HepG2 (cell line): Measurements from ENCODE around the gene TLK2. TPM values are rescaled to one million over a fixed set of nuclear protein-coding genes. Genes with fewer than 3 reads are reported as not detected.

ENCODE experiments used
- ATAC-seq: fragments of 200-7000 bp; cut with Tn5 transposase; 3 replicates; pipeline ENCODE4 v1.9.1; 2020; ENCODE audit warnings: mild to moderate bottlenecking, moderate library complexity
- BruUV-seq: library from RNA; stranded (reverse); fragments of 400-500 nt; replicated peaks from 2 replicates; lab custom pipeline; 2021; lab: Mats Ljungman, UMichigan
- CTCF ChIA-PET: fragments of 300-600 bp; formaldehyde crosslinking; extraction: SDS; loops from one replicate; lab custom pipeline; 2021; ENCODE audit warnings: low total read pairs, inconsistent platforms, low intra/inter-chr PET ratio; lab: Yijun Ruan, JAX
- POLR2A ChIA-PET: fragments of 350-600 bp; sonication (Branson Sonifier 250); formaldehyde crosslinking; loops from one replicate; lab custom pipeline; 2020; ENCODE audit warnings: antibody characterized with exemption, inconsistent platforms; lab: Yijun Ruan, JAX
- DNase-seq: peaks from one replicate; pipeline ENCODE4 v3.0.0-alpha.2; 2015; ENCODE audit warnings: low spot score
- FAIRE-seq: peaks from 3 replicates; lab custom pipeline; 2011; peaks lifted over from hg19 to GRCh38; lab: Jason Lieb, UNC
- H2AFZ ChIP-seq: one replicate; pipeline ENCODE4 v1.6.1; 2011; ENCODE audit warnings: low read length, inconsistent platforms
- H3K27ac ChIP-seq: fragments of 300-600 bp; 3 replicates; pipeline ENCODE4 v1.8.0; 2011; ENCODE audit warnings: mixed run types, mild to moderate bottlenecking, mixed read lengths, low read length, inconsistent platforms; ENCODE audit not compliant: insufficient read depth; ENCODE audit errors: extremely low read length
- H3K27me3 ChIP-seq, 2 experiments: fragments of 200-600 bp in 1 of 2; 2 replicates in 1 of 2; 3 replicates in 1 of 2; pipeline versions ENCODE4 v1.6.0 to v1.8.0; 2011; ENCODE audit warnings: low read length in 2 of 2, mild to moderate bottlenecking in 2 of 2, moderate library complexity in 2 of 2, inconsistent platforms in 1 of 2; ENCODE audit not compliant: insufficient read depth in 2 of 2, control insufficient read depth in 1 of 2
- H3K36me3 ChIP-seq, 2 experiments: fragments of 200-600 bp in 1 of 2; replicated peaks in 1 of 2; 2 replicates in 1 of 2; 3 replicates in 1 of 2; pipeline versions ENCODE4 v1.5.1 to v1.8.0; 2011; ENCODE audit warnings: low read length in 2 of 2, inconsistent platforms in 1 of 2; ENCODE audit not compliant: insufficient read depth in 2 of 2, control insufficient read depth in 1 of 2
- H3K4me1 ChIP-seq: 2 replicates; pipeline ENCODE4 v1.5.1; 2012; ENCODE audit warnings: low read length, inconsistent platforms; ENCODE audit not compliant: insufficient read depth
- H3K4me2 ChIP-seq: 2 replicates; pipeline ENCODE4 v1.6.0; 2011; ENCODE audit warnings: low read depth, low read length, inconsistent platforms
- H3K4me3 ChIP-seq, 3 experiments: fragments of 200-600 bp in 1 of 3; sonication (generic), shearing (Covaris generic) in 1 of 3; replicated peaks in 1 of 3; 2 replicates each; pipeline ENCODE4 v1.5.1; 2011 to 2016; ENCODE audit warnings: low read length in 3 of 3, inconsistent platforms in 2 of 3, low read depth in 2 of 3, mild to moderate bottlenecking in 2 of 3, control low read depth in 1 of 3, mixed read lengths in 1 of 3; ENCODE audit not compliant: insufficient read depth in 1 of 3
- H3K79me2 ChIP-seq: one replicate; pipeline ENCODE4 v1.6.1; 2011; ENCODE audit warnings: low read length, inconsistent platforms; ENCODE audit not compliant: insufficient read depth
- H3K9ac ChIP-seq: 2 replicates; pipeline ENCODE4 v1.6.0; 2011; ENCODE audit warnings: mild to moderate bottlenecking, low read depth, low read length, inconsistent platforms; ENCODE audit not compliant: insufficient read depth
- H3K9me3 ChIP-seq: 2 replicates; pipeline ENCODE4 v1.5.1; 2012; ENCODE audit warnings: mild to moderate bottlenecking, low read length
- H4K20me1 ChIP-seq: 2 replicates; pipeline ENCODE4 v1.6.0; 2011; ENCODE audit warnings: inconsistent platforms, mild to moderate bottlenecking, low read length, moderate library complexity; ENCODE audit not compliant: insufficient read depth
- FOXA1 ChIP-seq, 2 experiments: fragments of 450-650 bp in 1 of 2; sonication (generic) in 1 of 2; formaldehyde crosslinking in 1 of 2; IDR thresholded peaks; 2 replicates each; pipeline versions ENCODE4 v1.4.0 to v1.6.1; 2016 to 2020; ENCODE audit warnings: missing genetic modification reagents in 1 of 2
- SALL1 ChIP-seq: sonication (generic); formaldehyde crosslinking; IDR thresholded peaks from 2 replicates; pipeline ENCODE4 v1.8.0; 2022; ENCODE audit warnings: mild to moderate bottlenecking, missing genetic modification reagents
- ZBTB33 ChIP-seq: sonication (generic); formaldehyde crosslinking; IDR thresholded peaks from 2 replicates; pipeline ENCODE4 v1.4.0; 2020; ENCODE audit warnings: missing genetic modification reagents
- ZFP91 ChIP-seq: sonication (generic); formaldehyde crosslinking; IDR thresholded peaks from 2 replicates; pipeline ENCODE4 v1.9.0; 2022; ENCODE audit warnings: missing genetic modification reagents, mild to moderate bottlenecking, borderline replicate concordance
- ZNF687 ChIP-seq: sonication (generic); formaldehyde crosslinking; IDR thresholded peaks from 2 replicates; pipeline ENCODE4 v1.5.1; 2020; ENCODE audit warnings: mild to moderate bottlenecking, missing genetic modification reagents, moderate library complexity
- ZNF761 ChIP-seq: sonication (generic); formaldehyde crosslinking; conservative IDR thresholded peaks from 2 replicates; pipeline ENCODE4 v1.4.0; 2020; ENCODE audit warnings: mild to moderate bottlenecking, missing genetic modification reagents
- WGBS: methylation state at CpG from one replicate; pipeline ENCODE4 v1.1.6; 2017; ENCODE audit warnings: low lambda C conversion rate; 5-methylcytosine and 5-hydroxymethylcytosine counted together
- in situ Hi-C: cut with HindIII; loops from 2 replicates; pipeline ENCODE4 v1.10.0; 2017; ENCODE audit warnings: low pct_unique_long_range_greater_than_20kb; ENCODE audit not compliant: extremely low pct_ligation_motif_present
- intact Hi-C: fragments of 100-400 bp; cut with micrococcal nuclease; formaldehyde crosslinking; loops from one replicate; pipeline ENCODE4 v1.10.0; 2022; ENCODE audit not compliant: unreplicated experiment
- polyA plus RNA-seq, 8 experiments: library from polyadenylated mRNA; depleted of rRNA in 3 of 8; stranded (reverse) in 7 of 8; unstranded in 1 of 8; fragments of >200 nt; fragmentation: Illumina TruSeq in 4 of 8; extraction: Trizol in 4 of 8; gene quantifications; 2 replicates each; pipeline versions ENCODE4 v1.2.1 to v1.2.3, GENCODE V29; 2011 to 2016; ENCODE audit warnings: low read depth in 4 of 8, missing spikeins in 1 of 8, mixed read lengths in 1 of 8; ENCODE audit not compliant: insufficient read depth in 1 of 8
- total RNA-seq, 5 experiments: library from RNA; depleted of rRNA; stranded (reverse); fragments of >200 nt; fragmentation: Illumina TruSeq; extraction: Trizol; gene quantifications; 2 replicates each; pipeline ENCODE4 v1.2.3, GENCODE V29; 2016; ENCODE audit warnings: low read depth in 1 of 5

Gene TLK2
- total and polyA plus RNA-seq, 2 of the 13 experiments (the other 11 are each of a cell fraction or from before 2014, with no cell fraction given) = 58.7 to 60.8 TPM

GRCh38 chr17:62652251-62653001, 173.8 kb downstream of the TLK2 start:
- Histone ChIP-seq H3K4me2 (peak overlapping the region; percentile 80), H3K36me3 (no peaks in the 10 kb centered on the region), H2AFZ (no peak overlapping the region), H3K27ac (no peak overlapping the region), H4K20me1 (no peaks in the 10 kb centered on the region), H3K27me3 (peaks cover 10 to 73% of the 10 kb centered on the region in 2 experiments; a peak in 4 of 5 replicates), H3K9ac (no peak overlapping the region), H3K4me1 (peaks cover 21% of the 10 kb centered on the region), H3K79me2 (no peaks in the 10 kb centered on the region), H3K9me3 (no peaks in the 10 kb centered on the region), H3K4me3 (peak overlapping the region; percentile 43 to 64 (median 47); a peak in 5 of 6 replicates)
- 35% methylated on average over 56 of the region's 57 CpGs for WGBS
- intact Hi-C loops = no loop called here
- no TSS peak for BruUV-seq
- DNase-seq (no peak), FAIRE-seq (no peak), ATAC-seq (peak; percentile 13; the same call in 2 of the 3 replicates)
- in situ Hi-C loops = no loop called here
- POLR2A ChIA-PET = no interaction called here
- CTCF ChIA-PET = no interaction called here
- TF ChIP-seq ZFP91 (CRISPR knock-in tag) = peak; percentile 5; the same call in 1 of the 2 replicates
- peak; percentile 45 for TF ChIP-seq ZNF687
- peak; percentile 1; the same call in 1 of the 2 replicates for TF ChIP-seq SALL1 (CRISPR knock-in tag)
- TF ChIP-seq ZBTB33 (CRISPR knock-in tag) = peak; percentile 35; the same call in 1 of the 2 replicates
- TF ChIP-seq FOXA1 (IDR thresholded peaks at IDR 0.05) = no peak
- TF ChIP-seq FOXA1 (CRISPR knock-in tag; IDR thresholded peaks at IDR 0.05) = 0 out of 2 replicates have a peak, but pooled peaks have one; percentile 9
- no peak for TF ChIP-seq ZNF761 (CRISPR knock-in tag)
